GM23338 (cell line): Measurements from ENCODE around the gene ALPI.

Experiments used
- CTCF ChIP-seq, 2 experiments: fragments of 200-600 bp in 1 of 2; sonication (generic) in 1 of 2; conservative IDR thresholded peaks; 2 replicates each; pipeline versions ENCODE4 v1.5.1 to v1.6.1; 2016 to 2017; ENCODE audit warnings: antibody characterized with exemption in 2 of 2, low read depth in 2 of 2, mild to moderate bottlenecking in 2 of 2, moderate library complexity in 1 of 2
- EZH2 ChIP-seq: fragments of 200-600 bp; sonication (generic); IDR thresholded peaks from one replicate; pipeline ENCODE4 v1.8.0; 2017; ENCODE audit warnings: antibody characterized with exemption, mild to moderate bottlenecking, low read depth; ENCODE audit not compliant: unreplicated experiment
- EZH2phosphoT487 ChIP-seq: fragments of 200-600 bp; sonication (generic); IDR thresholded peaks from one replicate; pipeline ENCODE4 v1.8.1; 2018; ENCODE audit warnings: antibody characterized with exemption; ENCODE audit not compliant: unreplicated experiment
- NANOG ChIP-seq: IDR thresholded peaks from 2 replicates; pipeline ENCODE4 v1.6.1; 2016; ENCODE audit warnings: antibody characterized with exemption, borderline replicate concordance
- POLR2AphosphoS5 ChIP-seq: IDR thresholded peaks from 2 replicates; pipeline ENCODE4 v1.6.1; 2016; ENCODE audit warnings: antibody characterized with exemption, low read depth
- ZNF114 ChIP-seq: fragments of 250-450 bp; sonication (Bioruptor Pico); IDR thresholded peaks from 2 replicates; pipeline ENCODE4 v1.5.0; 2020; ENCODE audit warnings: mild to moderate bottlenecking, moderate library complexity
- ZNF331 ChIP-seq: fragments of 250-450 bp; sonication (Bioruptor Pico); IDR thresholded peaks from 2 replicates; pipeline ENCODE4 v1.5.0; 2020; ENCODE audit warnings: low read depth, mild to moderate bottlenecking, moderate library complexity

GRCh38 chr2:232421189-232421785 is 34.7 kb upstream of the ALPI start:
- TF ChIP-seq CTCF (conservative IDR thresholded peaks at IDR 0.05; ENCODE audit: low read depth in 2 of 2) (no peak), NANOG (no peak), POLR2AphosphoS5 (no peak), EZH2 (no peak), ZNF114 (no peak), ZNF331 (CRISPR knock-in tag) (no peak), EZH2phosphoT487 (no peak)
